GM12878 (cell line): Measurements from ENCODE around the gene SOX5. TPM values are rescaled to one million over a fixed set of nuclear protein-coding genes. Genes with fewer than 3 reads are reported as not detected.

Source experiments
- ATAC-seq: fragments of 200-7000 bp; cut with Tn5 transposase; 3 replicates; pipeline ENCODE4 v1.9.1; 2020; ENCODE audit warnings: mild to moderate bottlenecking, moderate library complexity
- BruUV-seq: library from RNA; stranded (reverse); fragments of 400-500 nt; replicated peaks from 2 replicates; lab custom pipeline; 2021; lab: Mats Ljungman, UMichigan
- CTCF ChIA-PET: fragments of 300-600 bp; sonication (Branson Sonifier 250); formaldehyde crosslinking; extraction: SDS; loops from one replicate; lab custom pipeline; 2021; ENCODE audit warnings: inconsistent platforms; lab: Yijun Ruan, JAX
- POLR2A ChIA-PET: fragments of 350-600 bp; formaldehyde crosslinking; extraction: SDS; loops from one replicate; lab custom pipeline; 2021; ENCODE audit warnings: inconsistent platforms; lab: Charles Lee
- RAD21 ChIA-PET: fragments of 300-600 bp; sonication (Branson Sonifier 250); formaldehyde crosslinking; loops from one replicate; lab custom pipeline; 2023; ENCODE audit warnings: antibody characterized with exemption; ENCODE audit not compliant: unreplicated experiment; lab: Charles Lee
- SMC1A ChIA-PET: fragments of 300-600 bp; sonication (Branson Sonifier 250); formaldehyde crosslinking; loops from one replicate; lab custom pipeline; 2023; ENCODE audit not compliant: unreplicated experiment, uncharacterized antibody; lab: Charles Lee
- DNase-seq: peaks from one replicate; pipeline ENCODE4 v3.0.0-alpha.2; 2011; ENCODE audit warnings: low read depth, low spot score
- FAIRE-seq: peaks from 3 replicates; lab custom pipeline; 2011; peaks lifted over from hg19 to GRCh38; lab: Jason Lieb, UNC
- H2AFZ ChIP-seq: 2 replicates; pipeline ENCODE4 v1.6.0; 2011; ENCODE audit warnings: low read depth, low read length, control low read depth; ENCODE audit not compliant: control insufficient read depth
- H3K27ac ChIP-seq: 2 replicates; pipeline ENCODE4 v1.5.1; 2011; ENCODE audit warnings: control low read depth; ENCODE audit not compliant: control insufficient read depth, insufficient read depth
- H3K27me3 ChIP-seq, 2 experiments: replicated peaks in 1 of 2; 2 replicates each; pipeline versions ENCODE4 v1.6.0 to v1.6.1; 2011; ENCODE audit warnings: low read length in 1 of 2; ENCODE audit not compliant: control insufficient read depth in 2 of 2, insufficient read depth in 2 of 2
- H3K36me3 ChIP-seq, 2 experiments: 2 replicates each; pipeline ENCODE4 v1.5.1; 2011; ENCODE audit warnings: low read length in 1 of 2; ENCODE audit not compliant: control insufficient read depth in 2 of 2, insufficient read depth in 2 of 2
- H3K4me1 ChIP-seq: 2 replicates; pipeline ENCODE4 v1.6.1; 2011; ENCODE audit warnings: mild to moderate bottlenecking, low read length, moderate library complexity, mixed read lengths; ENCODE audit not compliant: control insufficient read depth, insufficient read depth
- H3K4me2 ChIP-seq: 2 replicates; pipeline ENCODE4 v1.6.0; 2011; ENCODE audit warnings: control low read depth; ENCODE audit not compliant: control insufficient read depth, insufficient read depth
- H3K4me3 ChIP-seq: fragments of 200-600 bp; sonication (generic); 2 replicates; pipeline ENCODE4 v1.5.1; 2016
- H3K79me2 ChIP-seq: 2 replicates; pipeline ENCODE4 v1.6.0; 2011; ENCODE audit warnings: low read length; ENCODE audit not compliant: control insufficient read depth, insufficient read depth
- H3K9ac ChIP-seq: 2 replicates; pipeline ENCODE4 v1.8.0; 2011; ENCODE audit warnings: low read length, control low read depth, mixed read lengths; ENCODE audit not compliant: control insufficient read depth, insufficient read depth
- H3K9me3 ChIP-seq: replicated peaks from 3 replicates; pipeline ENCODE4 v1.5.1; 2011; ENCODE audit warnings: mild to moderate bottlenecking, low read length; ENCODE audit not compliant: control insufficient read depth, insufficient read depth
- H4K20me1 ChIP-seq: 2 replicates; pipeline ENCODE4 v1.6.0; 2011; ENCODE audit not compliant: control insufficient read depth, insufficient read depth
- BRCA1 ChIP-seq: IDR thresholded peaks from 2 replicates; pipeline ENCODE4 v1.6.1; 2011; ENCODE audit warnings: low read depth, low read length, improper control_type of control experiment
- NFIC ChIP-seq: IDR thresholded peaks from 2 replicates; pipeline ENCODE4 v1.6.1; 2012; ENCODE audit warnings: low read depth, mild to moderate bottlenecking, inconsistent platforms, low read length, moderate library complexity
- SIN3A ChIP-seq: IDR thresholded peaks from 2 replicates; pipeline ENCODE4 v1.6.1; 2012; ENCODE audit warnings: low read depth, low read length, improper control_type of control experiment
- TCF7 ChIP-seq: IDR thresholded peaks from 2 replicates; pipeline ENCODE4 v1.6.1; 2014; ENCODE audit warnings: antibody characterized with exemption, borderline replicate concordance
- ZNF384 ChIP-seq: IDR thresholded peaks from 2 replicates; pipeline ENCODE4 v1.6.1; 2012; ENCODE audit warnings: low read depth, mild to moderate bottlenecking, low read length, improper control_type of control experiment, borderline replicate concordance
- WGBS: methylation state at CpG from one replicate; pipeline ENCODE4 v1.1.6; 2016; ENCODE audit warnings: low lambda C conversion rate; ENCODE audit not compliant: insufficient replicate concordance, insufficient coverage; ENCODE audit errors: missing lambda C conversion rate; 5-methylcytosine and 5-hydroxymethylcytosine counted together
- in situ Hi-C: fragments of 300-500 bp; cut with MboI; formaldehyde crosslinking; loops from 9 replicates; pipeline ENCODE4 v1.14.3; 2018; ENCODE audit warnings: mixed read lengths
- intact Hi-C: fragments of 100-400 bp; cut with micrococcal nuclease; formaldehyde crosslinking; loops from one replicate; pipeline ENCODE4 v1.14.2; 2022; ENCODE audit not compliant: unreplicated experiment
- polyA plus RNA-seq, 11 experiments: library from polyadenylated mRNA; depleted of rRNA in 4 of 11; unstranded in 6 of 11; stranded (reverse) in 5 of 11; fragments of >200 nt; fragmentation: Nextera tagmentation in 4 of 11; fragmentation: Illumina TruSeq in 1 of 11; extraction: Ambion mirVana in 4 of 11; extraction: Trizol in 1 of 11; gene quantifications; 1 replicate in 1 of 11; 2 replicates in 10 of 11; pipeline versions ENCODE4 v1.2.1 to v1.2.3, GENCODE V29; 2011 to 2016; ENCODE audit warnings: inconsistent platforms in 2 of 11, missing spikeins in 2 of 11, low read depth in 1 of 11
- total RNA-seq, 4 experiments: library from RNA; depleted of rRNA in 3 of 4; stranded (reverse); fragments of >200 nt in 3 of 4; fragmentation: Illumina TruSeq in 1 of 4; extraction: Trizol in 1 of 4; gene quantifications; 2 replicates each; pipeline versions ENCODE4 v1.2.1 to v1.2.3, GENCODE V29; 2013 to 2021
- TF ChIP-seq, protein P1 (sequence below): fragments of 450-650 bp; formaldehyde crosslinking; IDR thresholded peaks from 2 replicates; pipeline ENCODE4 v1.4.0; 2020; ENCODE audit warnings: mild to moderate bottlenecking, moderate library complexity

Gene SOX5
- total and polyA plus RNA-seq, 10 of the 15 experiments (the other 5 are each of a cell fraction or from before 2014, with no cell fraction given): 0.08 to 1.0 (median 0.24) TPM

DNA sequence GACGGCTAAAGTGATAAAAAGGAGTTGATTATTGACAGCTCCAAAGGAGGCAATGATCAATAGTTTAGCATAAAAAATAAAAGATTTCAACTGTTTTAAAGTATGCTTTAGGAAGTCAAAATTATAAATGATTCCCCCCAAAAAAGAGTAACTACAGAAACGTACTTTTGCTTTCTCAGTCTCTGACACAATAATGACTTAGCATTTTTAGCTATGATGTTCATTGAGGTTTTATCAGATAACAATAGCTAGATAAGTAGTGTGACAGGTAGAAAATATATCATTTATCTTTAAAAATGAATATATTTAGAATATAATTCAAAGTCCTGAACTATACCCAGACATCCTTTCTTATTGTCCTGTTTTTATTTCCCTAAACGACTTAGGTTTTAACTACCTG lies 352.9 kb downstream of the SOX5 start (continued):
- TF ChIP-seq BRCA1 (no peak), ZNF384 (no peak)
- TF ChIP-seq, all 136 proteins: peak for 0

DNA sequence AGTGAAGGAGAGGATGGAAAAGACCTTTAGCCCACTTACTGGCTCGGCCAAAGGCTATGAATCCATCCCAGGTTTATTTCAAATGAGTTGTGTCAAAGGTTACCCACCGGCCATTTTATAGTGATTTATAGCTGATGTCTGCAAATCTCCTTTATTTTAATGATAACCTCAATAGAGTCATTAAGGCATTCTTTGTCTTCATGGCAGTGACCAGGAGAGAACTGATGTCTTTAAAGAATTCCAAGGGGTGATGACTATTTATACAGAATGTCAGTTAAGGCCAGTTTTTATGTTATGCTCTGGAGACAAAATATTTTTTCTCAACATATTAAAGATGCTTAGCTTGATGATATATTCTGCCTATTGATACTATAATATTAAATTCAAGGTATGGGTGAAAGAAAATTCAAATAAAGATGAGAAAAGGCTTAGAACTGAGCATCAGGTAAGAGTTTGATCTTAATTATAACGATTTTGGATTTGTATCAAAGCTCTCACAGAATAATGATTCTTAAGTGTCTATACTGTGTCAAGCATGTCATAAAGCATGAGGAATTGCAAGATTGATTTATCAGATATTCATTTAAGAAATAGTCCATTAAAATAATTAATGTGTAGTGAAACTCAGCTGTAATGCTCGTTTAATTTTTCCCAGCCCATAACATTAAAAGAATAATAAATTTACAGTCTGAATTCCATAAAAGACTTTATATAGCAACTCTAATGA lies 361.5 kb downstream of the SOX5 start:
- no peak overlapping the region for H2AFZ ChIP-seq
- no peak overlapping the region for H3K4me2 ChIP-seq
- DNase-seq (no peak), ATAC-seq (no peak), FAIRE-seq (no peak)
- ChIA-PET CTCF (no interaction called here), POLR2A (no interaction called here), SMC1A (interaction anchor here (0.9 to 1.1 kb wide), 2 partner anchors 9 to 67 kb away, joined by 3 to 4 read pairs; no protein-coding TSS in a partner anchor), RAD21 (no interaction called here)
- no peaks in the 10 kb centered on the region for H3K36me3 ChIP-seq
- H3K9me3 ChIP-seq: no peaks in the 10 kb centered on the region
- no peaks in the 10 kb centered on the region for H3K79me2 ChIP-seq
- no peak overlapping the region for H3K27ac ChIP-seq
- 28% methylated on average over 4 of the region's 4 CpGs for WGBS
- H3K4me3 ChIP-seq: no peak overlapping the region
- H3K27me3 ChIP-seq: no peaks in the 10 kb centered on the region
- H3K9ac ChIP-seq: no peak overlapping the region
- intact Hi-C loops (no loop called here), in situ Hi-C loops (no loop called here)
- H4K20me1 ChIP-seq: no peaks in the 10 kb centered on the region
- no peaks in the 10 kb centered on the region for H3K4me1 ChIP-seq
- BruUV-seq: no TSS peak
- TF ChIP-seq SIN3A (no peak), TCF7 (no peak), NFIC (no peak)
- TF ChIP-seq, protein P1, sequence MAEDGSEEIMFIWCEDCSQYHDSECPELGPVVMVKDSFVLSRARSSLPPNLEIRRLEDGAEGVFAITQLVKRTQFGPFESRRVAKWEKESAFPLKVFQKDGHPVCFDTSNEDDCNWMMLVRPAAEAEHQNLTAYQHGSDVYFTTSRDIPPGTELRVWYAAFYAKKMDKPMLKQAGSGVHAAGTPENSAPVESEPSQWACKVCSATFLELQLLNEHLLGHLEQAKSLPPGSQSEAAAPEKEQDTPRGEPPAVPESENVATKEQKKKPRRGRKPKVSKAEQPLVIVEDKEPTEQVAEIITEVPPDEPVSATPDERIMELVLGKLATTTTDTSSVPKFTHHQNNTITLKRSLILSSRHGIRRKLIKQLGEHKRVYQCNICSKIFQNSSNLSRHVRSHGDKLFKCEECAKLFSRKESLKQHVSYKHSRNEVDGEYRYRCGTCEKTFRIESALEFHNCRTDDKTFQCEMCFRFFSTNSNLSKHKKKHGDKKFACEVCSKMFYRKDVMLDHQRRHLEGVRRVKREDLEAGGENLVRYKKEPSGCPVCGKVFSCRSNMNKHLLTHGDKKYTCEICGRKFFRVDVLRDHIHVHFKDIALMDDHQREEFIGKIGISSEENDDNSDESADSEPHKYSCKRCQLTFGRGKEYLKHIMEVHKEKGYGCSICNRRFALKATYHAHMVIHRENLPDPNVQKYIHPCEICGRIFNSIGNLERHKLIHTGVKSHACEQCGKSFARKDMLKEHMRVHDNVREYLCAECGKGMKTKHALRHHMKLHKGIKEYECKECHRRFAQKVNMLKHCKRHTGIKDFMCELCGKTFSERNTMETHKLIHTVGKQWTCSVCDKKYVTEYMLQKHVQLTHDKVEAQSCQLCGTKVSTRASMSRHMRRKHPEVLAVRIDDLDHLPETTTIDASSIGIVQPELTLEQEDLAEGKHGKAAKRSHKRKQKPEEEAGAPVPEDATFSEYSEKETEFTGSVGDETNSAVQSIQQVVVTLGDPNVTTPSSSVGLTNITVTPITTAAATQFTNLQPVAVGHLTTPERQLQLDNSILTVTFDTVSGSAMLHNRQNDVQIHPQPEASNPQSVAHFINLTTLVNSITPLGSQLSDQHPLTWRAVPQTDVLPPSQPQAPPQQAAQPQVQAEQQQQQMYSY (CRISPR knock-in tag): no peak
- TF ChIP-seq, all 136 proteins: peak for 0
